GM19025 (cell line): Measurements from ENCODE around the gene DPP6.

Source experiments
- ATAC-seq: cut with Tn5 transposase; IDR thresholded peaks from one replicate; pipeline ENCODE4 v1.9.1; 2021; ENCODE audit warnings: mild to moderate bottlenecking, low read depth, moderate library complexity; ENCODE audit not compliant: unreplicated experiment

DPP6 gene

GRCh38 chr7:154578336-154578735 is 526.1 kb downstream of the DPP6 start:
- ATAC-seq = no peak

GRCh38 chr7:154579711-154580110 is 527.5 kb downstream of the DPP6 start:
- no peak for ATAC-seq

GRCh38 chr7:154581251-154581890 is 529.2 kb downstream of the DPP6 start:
- ATAC-seq = no peak

DNA sequence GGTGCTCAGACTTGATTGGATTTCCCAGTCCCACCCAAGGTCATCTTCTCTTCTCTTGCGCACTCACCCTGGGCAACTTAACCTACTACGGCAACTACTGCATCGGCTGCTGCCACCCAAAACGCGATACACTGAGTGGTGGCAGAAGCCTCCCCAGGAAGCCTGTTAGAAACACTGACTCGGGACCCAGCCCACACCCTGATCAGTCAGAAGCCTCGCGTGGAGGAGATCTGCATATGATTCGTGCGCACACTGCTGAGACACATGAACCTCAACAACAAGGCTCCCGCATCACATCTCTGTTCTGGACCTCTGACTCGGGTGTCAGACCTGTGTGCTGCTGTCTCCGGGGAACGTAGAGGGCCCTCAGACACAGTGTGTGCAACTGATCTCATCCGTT is 531.3 kb downstream of the DPP6 start:
- ATAC-seq = no peak

GRCh38 chr7:154584352-154585252 is 532.4 kb downstream of the DPP6 start:
- no peak for ATAC-seq

- no peak for ATAC-seq
Measured at GRCh38 chr7:154587792-154588191, 535.6 kb downstream of the DPP6 start.

- ATAC-seq = no peak
Measured at GRCh38 chr7:154591544-154591943, 539.3 kb downstream of the DPP6 start.

- ATAC-seq = no peak
Measured at GRCh38 chr7:154592388-154592787, 540.2 kb downstream of the DPP6 start.

- ATAC-seq = no peak
Measured at GRCh38 chr7:154598396-154598795, 546.2 kb downstream of the DPP6 start.

DNA sequence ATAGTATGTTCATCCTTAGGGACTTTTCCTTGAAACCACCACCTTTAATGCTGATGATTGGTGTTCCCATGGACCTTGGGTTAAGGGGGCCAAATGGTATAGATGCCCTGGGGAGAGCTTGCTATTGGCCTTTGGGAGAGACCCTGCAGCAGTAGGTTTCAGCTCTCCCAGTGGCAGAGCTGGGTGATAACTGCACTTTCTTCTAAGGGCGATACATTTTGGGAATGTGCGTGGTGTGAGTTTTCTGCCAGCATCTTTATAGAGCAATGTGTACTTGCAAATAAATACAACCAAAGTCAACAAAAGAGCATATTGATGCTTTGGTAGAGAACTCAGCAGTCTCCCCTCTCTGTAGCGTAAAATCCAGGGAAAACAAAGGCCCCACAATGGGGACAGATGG is 546.7 kb downstream of the DPP6 start:
- ATAC-seq = no peak

GRCh38 chr7:154610903-154611302 is 558.7 kb downstream of the DPP6 start:
- ATAC-seq = no peak

- no peak for ATAC-seq
Measured at GRCh38 chr7:154613811-154614210, 561.6 kb downstream of the DPP6 start.

DNA sequence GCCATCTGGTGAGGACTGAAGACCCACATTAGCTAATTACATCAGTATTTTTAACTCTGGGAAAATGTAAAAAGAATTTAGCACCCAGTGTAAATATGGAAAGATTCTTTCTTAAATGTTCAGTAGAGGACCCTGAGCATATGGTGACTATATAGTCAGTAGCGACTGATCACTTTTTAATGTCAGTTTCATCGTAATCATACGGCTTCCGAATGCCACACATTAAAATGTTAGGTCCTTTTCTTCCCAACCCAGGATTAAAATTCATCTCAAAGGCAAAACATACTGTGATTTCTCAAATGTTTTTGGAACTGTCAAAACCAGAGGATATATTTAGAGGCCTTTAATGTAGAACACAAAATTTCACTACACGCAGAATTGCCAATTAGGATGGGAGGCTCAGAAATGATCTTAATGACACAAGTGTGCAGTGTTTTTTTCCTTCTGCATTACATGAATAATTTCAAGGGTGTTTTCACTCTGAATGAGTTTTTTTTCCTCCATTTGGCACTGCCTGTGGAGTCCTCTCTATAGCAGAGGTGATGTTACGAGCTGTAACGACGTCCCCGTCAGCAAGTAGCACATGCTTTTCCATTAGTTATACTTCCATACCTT is 568.0 kb downstream of the DPP6 start:
- ATAC-seq = no peak

GRCh38 chr7:154623399-154623798 is 571.2 kb downstream of the DPP6 start:
- ATAC-seq = no peak

DNA sequence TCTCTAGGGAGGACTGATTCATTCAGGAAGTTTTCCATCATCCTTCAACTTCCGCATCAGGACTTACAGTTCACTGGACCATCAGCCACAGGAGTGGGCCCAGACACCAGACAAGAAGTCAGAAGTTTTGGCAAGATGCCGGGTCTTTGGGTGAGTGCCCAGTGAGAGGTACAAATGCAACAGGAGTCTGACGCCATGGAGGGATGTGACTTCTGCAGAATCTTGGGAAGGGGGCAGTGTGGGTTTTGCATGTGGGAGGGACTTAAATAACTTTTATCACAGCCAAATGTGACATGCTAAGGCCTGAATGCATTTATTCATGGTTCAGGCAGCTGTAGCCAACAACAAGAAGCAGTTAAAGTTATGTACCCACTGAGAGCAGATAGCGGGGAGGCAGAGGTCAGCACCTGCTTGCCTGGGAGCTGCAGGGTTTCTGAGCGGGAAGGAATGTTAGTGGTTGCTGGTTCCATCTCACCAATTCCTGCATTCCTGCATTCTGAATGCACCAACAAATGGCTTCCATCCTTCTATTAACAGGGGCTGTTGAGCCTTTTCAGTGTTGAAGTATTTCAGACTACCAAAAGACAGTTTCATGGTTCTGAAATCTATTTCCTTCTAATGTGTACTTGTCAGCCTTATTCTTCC is 575.6 kb downstream of the DPP6 start:
- no peak for ATAC-seq

DNA sequence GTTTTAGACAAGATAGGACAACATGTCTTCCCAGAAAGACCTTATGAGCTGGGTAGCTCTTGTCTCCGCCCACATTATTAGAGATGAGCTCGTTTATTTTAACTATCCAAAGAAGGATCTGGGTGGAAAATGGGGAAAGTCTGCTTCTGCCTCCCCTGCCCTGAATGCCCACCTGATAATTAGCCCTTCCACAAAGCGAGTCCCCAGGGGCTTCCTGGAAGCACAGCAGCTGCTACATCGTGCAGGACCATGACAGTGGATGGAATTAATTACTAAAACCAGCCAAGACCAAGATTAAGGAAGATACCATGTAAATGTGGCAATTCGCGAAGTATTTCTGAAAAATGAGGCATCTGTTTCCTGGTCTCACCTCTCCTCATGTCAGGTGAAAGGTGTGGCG is 576.4 kb downstream of the DPP6 start:
- ATAC-seq = no peak

- no peak for ATAC-seq
Measured at GRCh38 chr7:154631162-154631561, 579.0 kb downstream of the DPP6 start.

DNA sequence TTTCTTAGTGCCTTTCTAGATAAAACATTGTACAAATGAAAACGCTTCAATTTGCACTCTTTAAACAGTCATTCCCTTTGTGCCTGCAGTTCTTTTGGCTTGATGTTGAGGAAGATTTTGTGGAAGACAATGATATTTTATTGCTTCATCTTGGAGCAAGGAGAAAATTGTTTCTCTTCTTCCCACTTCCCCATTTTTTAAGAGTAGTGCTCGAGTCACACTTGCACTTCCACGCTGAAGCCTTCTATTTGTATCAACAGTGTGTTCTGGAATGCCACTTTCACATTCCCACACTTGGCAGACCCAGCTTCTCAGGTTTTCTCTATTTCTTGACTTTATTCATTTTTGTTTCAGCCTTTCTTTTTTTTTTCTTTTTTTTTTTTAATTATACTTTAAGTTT is 581.4 kb downstream of the DPP6 start:
- ATAC-seq = no peak

DNA sequence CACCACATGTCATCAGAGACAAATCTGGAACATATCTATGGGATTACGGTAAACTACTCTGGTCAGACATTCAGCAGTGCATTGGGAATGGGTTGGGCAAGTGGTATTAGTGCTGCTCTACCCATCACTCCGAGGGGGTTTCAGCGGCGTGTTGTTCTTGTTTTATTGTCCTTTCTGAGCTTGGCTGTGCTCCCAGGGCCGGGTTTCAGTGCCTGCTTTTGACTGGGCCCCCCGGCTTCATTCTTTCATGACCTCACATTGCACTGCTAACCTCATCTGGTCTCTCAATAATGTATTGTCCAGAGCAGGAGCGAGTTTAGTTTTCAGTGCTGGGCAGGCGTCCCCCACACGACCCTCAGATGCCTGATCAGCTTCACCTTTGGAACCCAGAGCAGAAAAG is 586.1 kb downstream of the DPP6 start:
- ATAC-seq = no peak

GRCh38 chr7:154640266-154640865 is 588.2 kb downstream of the DPP6 start:
- no peak for ATAC-seq

- ATAC-seq = no peak
Measured at GRCh38 chr7:154640917-154641316, 588.7 kb downstream of the DPP6 start.
